Stomach (tissue), 4 donors: ENCODE results near the gene XKR3.

Source experiments
- CTCF ChIP-seq, 7 experiments: fragments of 450-650 bp in 4 of 7; fragments of 200-600 bp in 3 of 7; sonication (generic) in 3 of 7; IDR thresholded peaks; one replicate each; pipeline ENCODE4 v1.5.1; 2016 to 2019; ENCODE audit warnings: antibody characterized with exemption in 7 of 7, control low read depth in 2 of 7, mild to moderate bottlenecking in 1 of 7
- EP300 ChIP-seq: sonication (generic); formaldehyde crosslinking; IDR thresholded peaks from one replicate; pipeline ENCODE4 v1.6.1; 2017; ENCODE audit warnings: antibody characterized with exemption
- POLR2AphosphoS5 ChIP-seq, 3 donors: sonication (generic); formaldehyde crosslinking; IDR thresholded peaks; one replicate each; pipeline ENCODE4 v1.6.1; 2016; ENCODE audit warnings: antibody characterized with exemption in 3 of 3

- TF ChIP-seq CTCF (IDR thresholded peaks at IDR 0.05), result no peak
- TF ChIP-seq EP300, result no peak
- no peak for TF ChIP-seq POLR2AphosphoS5 (IDR thresholded peaks at IDR 0.05)
These were observed 6.0 kb downstream of the XKR3 start for GRCh38 chr22:16819249-16819648.
